Measurements from ENCODE around the gene RGR.

GRCh38 chr10:84205049-84205852 lies 39.6 kb upstream of the RGR start:
- TF ChIP-seq CTCF (IDR thresholded peaks at IDR 0.05) (peak; percentile 93), POLR2AphosphoS5 (IDR thresholded peaks at IDR 0.05; ENCODE audit: low read depth, low read length) (no peak)
